ENCODE results near the gene AP2B1. TPM values are rescaled to one million over a fixed set of nuclear protein-coding genes. Genes with fewer than 3 reads are reported as not detected.

Gene AP2B1
- total RNA-seq, 1 donor from 2014 or later = 164 TPM

DNA sequence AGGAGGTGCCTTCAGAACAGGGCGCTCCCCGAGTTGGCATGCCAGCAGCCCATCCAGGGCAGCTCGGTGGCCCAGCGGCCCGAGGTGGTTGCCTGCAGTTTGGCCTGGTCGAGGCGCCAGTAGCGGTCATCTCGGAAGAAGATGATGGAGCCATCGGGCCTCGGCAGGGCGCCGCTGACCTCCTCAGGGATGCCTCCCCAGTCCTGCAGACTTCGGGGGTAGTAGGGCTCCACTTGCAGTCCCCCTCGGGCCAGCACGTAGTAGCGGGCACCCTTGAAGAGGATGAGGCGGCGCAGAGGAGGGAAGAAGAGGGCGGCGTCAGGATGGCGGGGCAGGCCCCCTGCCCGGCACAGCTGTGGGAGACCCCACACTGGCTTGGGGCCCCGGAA, 179.4 kb downstream of the AP2B1 start:
- no peak overlapping the region for H3K4me3 Mint-ChIP-seq
- no peaks in the 10 kb centered on the region for H3K9me3 Mint-ChIP-seq
- no peak for DNase-seq
- H3K27ac Mint-ChIP-seq = no peak overlapping the region
- peaks cover 8% of the 10 kb centered on the region for H3K4me1 Mint-ChIP-seq
- H3K36me3 Mint-ChIP-seq (ENCODE audit: low read depth) = no peaks in the 10 kb centered on the region
- intact Hi-C loops (cut with micrococcal nuclease) = no loop called here
- peaks cover 13% of the 10 kb centered on the region for H3K27me3 Mint-ChIP-seq

DNA sequence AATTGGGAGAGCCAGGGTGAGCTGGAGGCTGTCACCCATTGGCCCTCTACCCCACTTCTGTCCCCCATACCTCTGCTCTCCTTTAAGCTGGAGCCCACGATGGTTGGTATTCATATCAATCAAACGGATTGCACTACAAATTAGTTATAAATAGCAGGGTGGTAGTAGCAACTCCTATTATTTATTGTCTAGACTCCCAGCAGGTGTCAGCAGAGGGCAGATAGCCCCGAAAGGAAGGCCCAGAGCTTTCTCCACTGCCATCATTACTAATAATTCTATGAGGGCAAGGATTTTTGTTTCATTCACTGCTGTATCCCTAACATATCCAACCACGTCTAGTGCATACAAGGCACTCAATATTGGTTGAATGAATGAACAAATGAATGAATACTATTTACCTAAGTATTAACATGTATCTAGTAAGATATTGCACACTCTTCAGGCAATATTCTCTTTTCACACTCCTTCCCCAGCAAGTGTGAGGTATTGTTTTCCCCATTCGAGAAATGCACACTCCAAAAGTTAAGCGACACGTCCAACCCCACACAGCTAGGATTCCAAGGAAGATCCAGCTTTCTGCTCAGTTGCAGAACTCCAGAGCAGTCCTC, 179.9 kb downstream of the AP2B1 start:
- intact Hi-C loops (cut with micrococcal nuclease) = no loop called here
- Mint-ChIP-seq H3K27ac (no peak overlapping the region), H3K4me1 (peaks cover 8% of the 10 kb centered on the region), H3K9me3 (no peaks in the 10 kb centered on the region), H3K27me3 (peaks cover 13% of the 10 kb centered on the region), H3K36me3 (ENCODE audit: low read depth) (no peaks in the 10 kb centered on the region), H3K4me3 (no peak overlapping the region)
- peak; percentile 77 for DNase-seq

DNA sequence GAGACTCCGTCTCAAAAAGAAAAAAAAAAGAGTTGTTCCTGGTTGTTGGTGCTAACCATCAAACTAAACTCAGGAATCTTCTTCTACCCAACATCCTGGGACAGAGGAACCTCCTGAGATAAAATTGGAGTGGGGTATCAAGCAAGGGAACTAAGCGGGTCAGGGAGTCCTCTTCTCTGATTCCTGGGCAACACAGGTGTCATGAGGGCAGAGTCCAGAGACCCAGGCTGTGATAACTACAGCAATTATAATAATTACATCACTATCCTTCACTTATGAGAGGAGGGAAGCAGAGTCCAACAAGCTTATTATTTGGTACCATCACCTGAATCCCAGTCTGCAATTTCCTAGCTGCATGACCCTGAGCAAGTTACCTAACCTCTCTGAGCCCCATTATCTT, 181.7 kb downstream of the AP2B1 start:
- H3K9me3 Mint-ChIP-seq = no peaks in the 10 kb centered on the region
- no peak overlapping the region for H3K27ac Mint-ChIP-seq
- no peak for DNase-seq
- H3K27me3 Mint-ChIP-seq = peaks cover 18% of the 10 kb centered on the region
- H3K36me3 Mint-ChIP-seq (ENCODE audit: low read depth) = no peaks in the 10 kb centered on the region
- no peak overlapping the region for H3K4me3 Mint-ChIP-seq
- peaks cover 8% of the 10 kb centered on the region for H3K4me1 Mint-ChIP-seq
- intact Hi-C loops (cut with micrococcal nuclease) = no loop called here

DNA sequence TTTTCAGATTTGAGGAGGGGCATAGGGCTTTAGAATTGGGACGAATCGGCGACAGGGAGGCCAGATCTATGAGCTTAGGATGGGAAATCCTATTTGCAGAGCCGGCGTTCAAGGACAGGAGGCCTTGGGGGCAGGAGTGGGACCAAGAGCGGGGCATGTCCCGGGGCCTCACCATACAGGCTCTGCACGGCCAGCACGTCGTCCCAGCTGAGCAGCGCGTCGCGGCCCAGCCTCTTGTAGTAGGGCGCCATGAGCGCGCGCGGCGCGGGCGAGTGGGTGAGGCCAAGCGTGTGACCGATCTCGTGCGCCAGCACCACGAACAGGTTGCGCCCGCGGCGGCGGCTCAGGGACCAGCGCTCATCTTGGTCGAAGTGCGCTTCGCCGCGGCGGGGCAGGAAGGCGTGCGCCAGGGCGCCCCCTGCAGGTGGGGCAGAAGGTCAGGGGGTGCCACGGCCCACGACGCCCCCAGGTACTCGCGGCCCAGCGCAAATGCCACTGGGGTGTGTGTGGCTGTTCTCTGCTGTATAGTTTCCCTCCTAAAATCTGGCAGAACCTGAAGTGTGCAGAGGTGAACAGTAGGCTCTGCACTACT, 182.9 kb downstream of the AP2B1 start:
- H3K36me3 Mint-ChIP-seq (ENCODE audit: low read depth) = no peaks in the 10 kb centered on the region
- no peak overlapping the region for H3K27ac Mint-ChIP-seq
- no peaks in the 10 kb centered on the region for H3K9me3 Mint-ChIP-seq
- intact Hi-C loops (cut with micrococcal nuclease) = no loop called here
- no peak for DNase-seq
- H3K27me3 Mint-ChIP-seq = peaks cover 19% of the 10 kb centered on the region
- no peak overlapping the region for H3K4me3 Mint-ChIP-seq
- H3K4me1 Mint-ChIP-seq = peaks cover 2% of the 10 kb centered on the region

DNA sequence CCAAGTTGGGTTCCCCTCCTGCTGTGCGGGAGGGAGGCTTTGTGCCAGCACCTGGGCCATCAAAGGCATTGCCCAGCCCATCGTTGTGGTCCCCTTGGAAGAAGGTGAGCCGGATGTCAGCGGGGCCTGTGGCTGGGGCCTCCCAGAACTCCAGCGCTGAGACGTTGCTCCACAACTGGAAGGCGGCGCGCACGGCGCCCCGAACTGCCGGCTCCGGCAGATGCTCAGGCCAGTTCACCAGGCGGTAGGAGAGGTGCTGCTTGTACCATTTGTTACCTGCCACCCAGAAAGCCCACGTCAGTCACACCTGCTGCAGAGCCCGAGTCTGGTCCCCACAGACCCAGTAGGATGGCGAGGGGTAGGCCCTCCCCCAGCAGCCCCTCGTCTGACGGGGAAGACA, 186.0 kb downstream of the AP2B1 start:
- H3K4me1 Mint-ChIP-seq = no peaks in the 10 kb centered on the region
- H3K27ac Mint-ChIP-seq = no peak overlapping the region
- no peaks in the 10 kb centered on the region for H3K36me3 Mint-ChIP-seq (ENCODE audit: low read depth)
- no peak overlapping the region for H3K4me3 Mint-ChIP-seq
- DNase-seq = no peak
- intact Hi-C loops (cut with micrococcal nuclease) = no loop called here
- no peaks in the 10 kb centered on the region for H3K9me3 Mint-ChIP-seq
- H3K27me3 Mint-ChIP-seq = peaks cover 23% of the 10 kb centered on the region

DNA sequence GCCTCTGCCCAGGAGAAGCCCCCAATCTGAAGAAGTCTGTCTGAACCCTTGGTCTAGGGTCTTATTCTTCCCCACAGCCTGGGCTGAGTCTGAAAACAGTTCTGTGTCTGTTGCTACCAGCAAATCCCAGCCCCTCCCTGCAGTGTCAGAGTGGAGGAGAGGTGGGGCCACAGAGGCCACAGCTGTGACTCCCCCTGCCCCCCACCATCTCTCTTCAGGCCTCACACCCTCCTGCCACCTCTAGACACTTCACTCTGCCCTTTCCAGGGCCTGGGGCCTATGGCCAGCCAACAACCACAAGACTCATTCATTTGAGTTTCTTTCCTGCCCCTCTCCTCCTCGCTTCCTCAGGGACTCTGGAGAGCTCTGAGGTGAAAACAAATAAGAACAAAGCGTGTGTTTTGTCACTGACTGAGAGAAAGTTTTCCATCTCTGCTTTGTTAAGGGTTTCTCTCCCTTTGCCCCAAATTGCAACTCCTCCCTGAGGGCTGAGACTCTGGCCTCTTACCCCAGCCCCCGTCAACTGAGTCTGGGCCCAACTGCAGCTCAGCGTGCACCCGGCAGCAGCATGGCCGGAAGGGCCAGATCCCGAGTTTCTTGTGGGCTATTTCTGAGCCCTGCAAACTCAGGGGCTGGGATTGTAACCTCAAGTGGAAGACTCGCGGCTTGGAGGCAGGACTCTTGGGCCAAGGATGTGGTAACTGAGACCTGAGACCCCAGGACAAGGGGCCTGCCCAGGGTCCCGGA, 186.7 kb downstream of the AP2B1 start:
- H3K36me3 Mint-ChIP-seq (ENCODE audit: low read depth) = no peaks in the 10 kb centered on the region
- DNase-seq = no peak
- no peak overlapping the region for H3K4me3 Mint-ChIP-seq
- peaks cover 25% of the 10 kb centered on the region for H3K27me3 Mint-ChIP-seq
- H3K4me1 Mint-ChIP-seq = no peaks in the 10 kb centered on the region
- intact Hi-C loops (cut with micrococcal nuclease) = no loop called here
- no peaks in the 10 kb centered on the region for H3K9me3 Mint-ChIP-seq
- H3K27ac Mint-ChIP-seq = no peak overlapping the region

DNA sequence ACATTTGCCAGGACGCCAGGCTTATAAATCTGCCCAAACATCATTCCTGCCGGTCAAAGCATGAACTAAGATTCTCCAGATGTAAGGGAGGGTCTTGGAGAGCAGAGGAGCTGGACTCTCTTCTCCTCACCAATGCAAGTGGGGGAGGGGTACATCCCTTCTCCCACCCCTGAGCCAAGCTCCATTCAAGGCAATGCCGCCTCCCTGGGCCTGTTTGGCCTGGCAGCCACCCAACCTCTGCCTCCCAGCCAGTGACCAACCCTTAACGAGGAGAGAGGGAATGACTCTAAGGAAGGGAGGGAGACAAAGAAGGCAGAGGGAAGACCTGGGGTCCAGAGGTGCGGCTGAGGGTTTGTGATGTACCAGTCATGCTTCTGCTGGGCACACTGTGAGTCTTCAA, 187.4 kb downstream of the AP2B1 start:
- Mint-ChIP-seq H3K9me3 (no peaks in the 10 kb centered on the region), H3K27me3 (peaks cover 25% of the 10 kb centered on the region), H3K27ac (no peak overlapping the region), H3K4me1 (no peaks in the 10 kb centered on the region), H3K36me3 (ENCODE audit: low read depth) (no peaks in the 10 kb centered on the region), H3K4me3 (no peak overlapping the region)
- intact Hi-C loops (cut with micrococcal nuclease) = no loop called here
- no peak for DNase-seq

DNA sequence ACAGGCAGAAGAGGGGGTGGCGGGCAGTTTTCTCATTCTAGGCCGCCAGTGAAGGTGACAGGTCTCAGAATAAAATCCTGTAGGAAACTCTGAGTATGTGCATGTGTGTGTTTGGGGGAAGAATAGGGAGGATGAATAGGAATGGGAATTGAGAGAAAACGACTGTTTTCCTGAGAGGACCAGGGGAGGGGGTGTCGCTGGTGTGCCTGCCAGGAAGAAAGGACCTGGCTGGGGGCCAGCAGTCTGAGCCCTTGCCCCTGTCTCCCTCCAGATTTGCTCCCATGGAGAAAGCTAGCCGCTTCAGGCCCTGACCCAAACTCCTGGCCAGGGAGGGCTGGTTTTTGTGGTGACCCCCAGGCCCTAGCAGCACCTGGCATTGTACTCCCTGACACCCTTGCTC, 187.9 kb downstream of the AP2B1 start:
- H3K27me3 Mint-ChIP-seq = peaks cover 27% of the 10 kb centered on the region
- H3K36me3 Mint-ChIP-seq (ENCODE audit: low read depth) = no peaks in the 10 kb centered on the region
- intact Hi-C loops (cut with micrococcal nuclease) = no loop called here
- no peak overlapping the region for H3K27ac Mint-ChIP-seq
- H3K9me3 Mint-ChIP-seq = no peaks in the 10 kb centered on the region
- H3K4me1 Mint-ChIP-seq = no peaks in the 10 kb centered on the region
- H3K4me3 Mint-ChIP-seq = no peak overlapping the region
- DNase-seq = no peak

DNA sequence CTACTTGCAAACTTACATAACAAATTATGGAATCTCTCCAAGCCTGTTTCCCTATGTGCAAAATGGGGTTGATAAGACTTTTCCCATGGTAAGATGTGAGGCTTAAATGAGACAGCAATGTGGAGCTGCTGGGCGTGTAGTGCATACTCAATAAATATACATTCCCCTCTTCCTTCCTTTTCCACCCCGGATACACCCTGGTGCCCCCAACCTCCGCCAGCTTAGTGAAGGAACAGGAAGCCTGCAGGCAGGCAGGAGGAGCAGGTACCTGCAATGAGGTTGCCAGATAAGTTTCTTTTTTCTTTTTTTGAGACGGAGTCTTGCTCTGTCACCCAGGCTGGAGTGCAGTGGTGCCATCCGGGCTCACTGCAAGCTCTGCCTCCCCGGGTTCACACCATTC, 188.5 kb downstream of the AP2B1 start:
- Mint-ChIP-seq H3K27me3 (peaks cover 23% of the 10 kb centered on the region), H3K9me3 (no peaks in the 10 kb centered on the region), H3K4me1 (no peaks in the 10 kb centered on the region), H3K4me3 (no peak overlapping the region), H3K36me3 (ENCODE audit: low read depth) (no peaks in the 10 kb centered on the region), H3K27ac (no peak overlapping the region)
- intact Hi-C loops (cut with micrococcal nuclease) = no loop called here
- no peak for DNase-seq

Other genes starting within 250 kb of the AP2B1 start
- 72.3 and 73.6 TPM in 2 replicates for gene SLFN11, start 213.7 kb upstream of the AP2B1 start, total RNA-seq
- 5.0 and 7.8 TPM in 2 replicates for gene SLFN12, start 154.8 kb upstream of the AP2B1 start, total RNA-seq
- gene SLFN13, start 138.6 kb upstream of the AP2B1 start, total RNA-seq = 34.5 and 36.8 TPM in 2 replicates
- gene SLFN12L, start 49.6 kb upstream of the AP2B1 start, total RNA-seq = 43.1 and 44.8 TPM in 2 replicates
- gene SLFN14, start 26.5 kb upstream of the AP2B1 start, total RNA-seq = 0.07 TPM in 1 of 2 replicates, not detected in the other
- gene PEX12, start 8.8 kb upstream of the AP2B1 start, total RNA-seq = 4.5 and 4.8 TPM in 2 replicates
- 0.71 and 0.72 TPM in 2 replicates for gene RASL10B, start 144.3 kb downstream of the AP2B1 start, total RNA-seq
- not detected in 2 replicates for gene GAS2L2, start 165.9 kb downstream of the AP2B1 start, total RNA-seq
- not detected in 2 replicates for gene C17orf50, start 173.6 kb downstream of the AP2B1 start, total RNA-seq
- gene MMP28, start 208.3 kb downstream of the AP2B1 start, total RNA-seq = not detected in 2 replicates
- gene TAF15, start 222.2 kb downstream of the AP2B1 start, total RNA-seq = 326 and 338 TPM in 2 replicates

All from activated CD4-positive, alpha-beta T cell treated with anti-CD3 and anti-CD28 coated beads, Interleukin-2, amount 10 ng/mL, durations not matched to agents 24 days and 14 days (primary cell).